ENCODE results near the gene ANKRD34B. TPM values are rescaled to one million over a fixed set of nuclear protein-coding genes. Genes with fewer than 3 reads are reported as not detected.
A peak's percentile ranks its signal among the peaks of the same experiment; 100 is the strongest.

ANKRD34B gene
- total and polyA plus RNA-seq, 10 donors = 0.06 to 2.0 (median 0.48) TPM

DNA sequence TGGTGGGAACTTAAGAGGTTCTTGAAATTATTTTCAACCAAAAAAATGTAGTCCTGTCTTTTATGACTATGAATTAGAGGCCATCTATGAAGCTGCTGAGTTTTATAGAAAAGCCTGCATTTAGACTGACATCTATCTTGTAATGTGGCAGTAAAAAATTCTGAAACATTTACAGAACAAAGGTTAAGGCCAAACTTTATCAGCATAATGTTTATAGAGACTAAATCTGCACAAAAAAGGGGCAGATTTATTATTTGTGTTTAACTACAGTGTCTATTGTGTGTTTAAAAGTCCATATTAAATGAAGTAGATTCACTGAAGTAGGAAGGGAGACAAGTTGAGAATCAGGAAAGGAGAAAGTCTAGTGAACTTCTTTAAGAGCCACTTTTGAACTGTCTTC lies 37.3 kb upstream of the ANKRD34B start:
- H3K9me3 ChIP-seq = peaks cover 0 to 18% (median 6%) of the 10 kb centered on the region in 8 donors
- H3K27ac ChIP-seq = peak overlapping the region in 1 of 8 donors; percentile 82
- TF ChIP-seq, protein P1, sequence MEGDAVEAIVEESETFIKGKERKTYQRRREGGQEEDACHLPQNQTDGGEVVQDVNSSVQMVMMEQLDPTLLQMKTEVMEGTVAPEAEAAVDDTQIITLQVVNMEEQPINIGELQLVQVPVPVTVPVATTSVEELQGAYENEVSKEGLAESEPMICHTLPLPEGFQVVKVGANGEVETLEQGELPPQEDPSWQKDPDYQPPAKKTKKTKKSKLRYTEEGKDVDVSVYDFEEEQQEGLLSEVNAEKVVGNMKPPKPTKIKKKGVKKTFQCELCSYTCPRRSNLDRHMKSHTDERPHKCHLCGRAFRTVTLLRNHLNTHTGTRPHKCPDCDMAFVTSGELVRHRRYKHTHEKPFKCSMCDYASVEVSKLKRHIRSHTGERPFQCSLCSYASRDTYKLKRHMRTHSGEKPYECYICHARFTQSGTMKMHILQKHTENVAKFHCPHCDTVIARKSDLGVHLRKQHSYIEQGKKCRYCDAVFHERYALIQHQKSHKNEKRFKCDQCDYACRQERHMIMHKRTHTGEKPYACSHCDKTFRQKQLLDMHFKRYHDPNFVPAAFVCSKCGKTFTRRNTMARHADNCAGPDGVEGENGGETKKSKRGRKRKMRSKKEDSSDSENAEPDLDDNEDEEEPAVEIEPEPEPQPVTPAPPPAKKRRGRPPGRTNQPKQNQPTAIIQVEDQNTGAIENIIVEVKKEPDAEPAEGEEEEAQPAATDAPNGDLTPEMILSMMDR (IDR thresholded peaks at IDR 0.05 in 8 of 11, conservative IDR thresholded peaks at IDR 0.05 in 3 of 11) = no peak
- TF ChIP-seq POLR2A (IDR thresholded peaks at IDR 0.05) = no peak
- no peak for TF ChIP-seq POLR2AphosphoS5 (IDR thresholded peaks at IDR 0.05)
- H3K4me1 ChIP-seq = peaks cover 0 to 8% (median 0%) of the 10 kb centered on the region in 6 donors
- no peak overlapping the region for H3K4me3 ChIP-seq
- DNase-seq = no peak
- intact Hi-C loops (cut with DNase I; ENCODE audit: low total_unique reads) = no loop called here
- no peaks in the 10 kb centered on the region for H3K27me3 ChIP-seq (replicated peaks in 1 of 7)
- H3K36me3 ChIP-seq = no peaks in the 10 kb centered on the region

DNA sequence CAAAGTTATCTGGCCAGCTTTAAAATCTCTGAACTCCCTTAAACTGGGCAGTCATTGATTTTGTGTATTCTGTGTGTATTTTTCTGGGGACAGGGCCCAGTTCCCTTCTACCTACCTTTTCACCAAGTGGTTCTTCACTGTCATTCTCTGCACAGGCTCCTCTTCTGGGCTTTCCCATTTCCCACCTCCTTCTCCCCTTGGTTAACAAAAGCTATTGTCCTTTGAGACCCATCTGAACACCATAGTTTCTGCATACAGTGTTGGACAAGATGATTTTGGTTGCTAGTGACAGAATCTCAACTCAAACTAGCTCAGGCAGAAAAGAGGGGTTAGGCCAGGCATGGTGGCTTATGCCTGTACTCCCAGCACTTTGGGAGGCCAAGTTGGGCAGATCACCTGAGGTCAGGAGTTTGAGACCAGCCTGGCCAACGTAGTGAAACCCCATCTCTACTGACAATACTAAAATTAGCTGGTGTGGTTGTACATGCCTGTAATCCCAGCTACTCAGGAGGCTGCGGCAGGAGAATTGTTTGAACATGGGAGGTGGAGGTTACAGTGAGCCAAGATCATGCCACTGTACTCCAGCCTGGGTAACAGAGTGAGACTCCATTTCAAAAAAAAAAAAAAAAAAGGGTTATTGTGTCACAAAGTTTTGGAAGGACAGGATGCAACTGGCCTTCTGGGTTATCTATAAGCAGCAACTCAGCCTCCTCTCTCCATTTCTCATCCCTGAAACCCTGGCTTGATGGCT lies 31.0 kb upstream of the ANKRD34B start:
- no peak overlapping the region for H3K27ac ChIP-seq
- intact Hi-C loops (cut with DNase I; ENCODE audit: low total_unique reads) = no loop called here
- TF ChIP-seq POLR2AphosphoS5 (IDR thresholded peaks at IDR 0.05) (no peak), POLR2A (IDR thresholded peaks at IDR 0.05) (no peak)
- TF ChIP-seq, protein P1 (IDR thresholded peaks at IDR 0.05 in 8 of 11, conservative IDR thresholded peaks at IDR 0.05 in 3 of 11) = no peak
- no peaks in the 10 kb centered on the region for H3K9me3 ChIP-seq
- H3K4me3 ChIP-seq = no peak overlapping the region
- H3K36me3 ChIP-seq = no peaks in the 10 kb centered on the region
- DNase-seq = no peak
- H3K27me3 ChIP-seq (replicated peaks in 1 of 7) = no peaks in the 10 kb centered on the region
- 86 to 100% (median 93%) methylated on average over 2 of the region's 2 CpGs for WGBS, 5 donors
- no peaks in the 10 kb centered on the region for H3K4me1 ChIP-seq

DNA sequence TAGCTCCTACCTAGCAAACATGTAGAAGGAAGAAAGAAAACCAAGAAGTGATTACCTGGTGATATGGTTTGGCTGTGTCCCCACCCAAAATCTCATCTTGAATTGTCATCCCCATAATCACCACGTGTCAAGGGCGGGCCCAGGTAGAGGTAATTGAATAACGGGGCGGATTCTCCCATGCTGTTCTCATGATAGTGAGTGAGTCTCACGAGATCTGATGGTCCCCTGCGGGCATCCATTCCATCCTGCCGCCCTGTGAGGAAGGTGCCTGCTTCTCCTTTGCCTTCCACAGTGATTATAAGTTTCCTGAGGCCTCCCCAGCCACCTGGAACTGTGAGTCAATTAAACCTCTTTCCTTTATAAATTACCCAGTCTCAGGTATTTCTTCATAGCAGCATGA lies 27.4 kb upstream of the ANKRD34B start:
- no peaks in the 10 kb centered on the region for H3K36me3 ChIP-seq
- intact Hi-C loops (cut with DNase I; ENCODE audit: low total_unique reads) = no loop called here
- DNase-seq = no peak
- no peak overlapping the region for H3K4me3 ChIP-seq
- TF ChIP-seq, protein P1 (IDR thresholded peaks at IDR 0.05 in 8 of 11, conservative IDR thresholded peaks at IDR 0.05 in 3 of 11) = no peak
- no peak for TF ChIP-seq POLR2AphosphoS5 (IDR thresholded peaks at IDR 0.05)
- no peak for TF ChIP-seq POLR2A (IDR thresholded peaks at IDR 0.05)
- H3K4me1 ChIP-seq = no peaks in the 10 kb centered on the region
- no peaks in the 10 kb centered on the region for H3K27me3 ChIP-seq (replicated peaks in 1 of 7)
- H3K27ac ChIP-seq = no peak overlapping the region
- no peaks in the 10 kb centered on the region for H3K9me3 ChIP-seq
- 74 to 83% (median 80%) methylated on average over 6 to 7 of the region's 7 CpGs for WGBS, 5 donors

DNA sequence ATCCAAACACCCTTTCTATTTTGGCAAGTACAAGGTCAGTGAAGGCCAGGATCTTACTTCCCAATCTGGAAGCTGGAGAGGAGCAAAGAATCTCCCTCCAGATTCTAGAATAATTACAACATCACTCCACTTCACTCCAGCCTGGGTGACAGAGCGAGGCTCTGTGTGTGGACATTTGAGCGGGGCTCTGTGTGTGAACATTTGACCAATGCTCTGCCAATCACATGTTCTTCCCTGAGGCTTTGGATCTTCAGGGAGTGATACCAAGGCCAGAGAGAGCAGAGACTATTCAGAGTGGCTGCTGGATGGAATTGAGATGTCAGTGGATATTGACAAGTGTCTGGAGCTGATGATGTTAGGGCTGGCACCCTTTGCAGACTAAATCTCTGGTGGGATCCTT lies 24.7 kb upstream of the ANKRD34B start:
- no peak overlapping the region for H3K4me3 ChIP-seq
- no peak for DNase-seq
- WGBS, 5 donors = 91 to 98% (median 94%) methylated on average over 2 of the region's 2 CpGs
- TF ChIP-seq, protein P1 (IDR thresholded peaks at IDR 0.05 in 8 of 11, conservative IDR thresholded peaks at IDR 0.05 in 3 of 11) = no peak
- no peak for TF ChIP-seq POLR2A (IDR thresholded peaks at IDR 0.05)
- no peak for TF ChIP-seq POLR2AphosphoS5 (IDR thresholded peaks at IDR 0.05)
- intact Hi-C loops (cut with DNase I; ENCODE audit: low total_unique reads) = no loop called here
- H3K36me3 ChIP-seq = no peaks in the 10 kb centered on the region
- H3K9me3 ChIP-seq = no peaks in the 10 kb centered on the region
- H3K27me3 ChIP-seq (replicated peaks in 1 of 7) = no peaks in the 10 kb centered on the region
- H3K4me1 ChIP-seq = no peaks in the 10 kb centered on the region
- H3K27ac ChIP-seq = no peak overlapping the region
